Measurements from ENCODE around the gene SELPLG.

Gene SELPLG, protein sequence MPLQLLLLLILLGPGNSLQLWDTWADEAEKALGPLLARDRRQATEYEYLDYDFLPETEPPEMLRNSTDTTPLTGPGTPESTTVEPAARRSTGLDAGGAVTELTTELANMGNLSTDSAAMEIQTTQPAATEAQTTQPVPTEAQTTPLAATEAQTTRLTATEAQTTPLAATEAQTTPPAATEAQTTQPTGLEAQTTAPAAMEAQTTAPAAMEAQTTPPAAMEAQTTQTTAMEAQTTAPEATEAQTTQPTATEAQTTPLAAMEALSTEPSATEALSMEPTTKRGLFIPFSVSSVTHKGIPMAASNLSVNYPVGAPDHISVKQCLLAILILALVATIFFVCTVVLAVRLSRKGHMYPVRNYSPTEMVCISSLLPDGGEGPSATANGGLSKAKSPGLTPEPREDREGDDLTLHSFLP

DNA sequence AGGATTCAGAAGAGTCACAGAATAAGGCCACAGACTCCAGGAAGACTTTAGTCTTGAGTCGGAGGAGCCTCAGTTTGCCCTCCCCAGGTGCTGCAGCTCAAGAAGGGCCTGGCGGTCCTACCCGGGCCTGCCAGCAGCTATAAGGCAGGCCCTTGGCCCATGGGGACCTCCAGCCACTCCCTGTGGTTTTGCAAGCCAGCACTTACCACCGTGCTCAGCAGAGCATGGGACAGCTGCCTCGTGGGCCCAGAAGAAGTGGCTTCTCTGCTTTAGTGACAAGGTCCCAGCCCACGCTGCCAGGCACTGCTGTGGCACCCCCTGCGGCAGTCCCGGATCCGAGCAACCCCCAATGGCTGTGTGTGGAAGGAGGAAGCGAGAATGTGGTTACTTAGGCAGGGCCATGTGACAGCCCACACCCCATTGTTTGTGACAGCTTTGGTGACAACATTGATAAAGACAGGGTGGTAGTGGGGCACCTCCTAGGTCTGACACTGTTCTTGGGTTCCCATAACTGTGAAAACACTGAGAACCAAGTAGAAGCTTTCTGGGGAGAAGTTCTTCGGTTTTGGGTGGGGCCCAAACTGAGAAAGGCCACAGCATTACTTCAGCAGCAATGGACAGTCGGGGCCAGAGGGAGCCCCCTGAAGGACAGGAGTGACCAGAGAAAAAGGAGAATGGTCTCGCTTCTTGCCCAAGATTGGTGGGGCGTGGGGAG, at the start of gene SELPLG:
Gene SELPLG, minus strand, starts transcription at position 361 of the 715 bp plus-strand sequence. CDS start 9,587 bp downstream, outside the sequence.
- Histone ChIP-seq H3K36me3 (replicated peaks) (no peaks in the 10 kb centered on the region), H3K27ac (no peak within 1 kb of the TSS), H3K4me3 (ENCODE audit: low read depth, low read length) (no peak within 1 kb of the TSS), H3K27me3 (replicated peaks) (no peaks in the 10 kb centered on the region)
- no peak for DNase-seq
- TF ChIP-seq, protein P1, sequence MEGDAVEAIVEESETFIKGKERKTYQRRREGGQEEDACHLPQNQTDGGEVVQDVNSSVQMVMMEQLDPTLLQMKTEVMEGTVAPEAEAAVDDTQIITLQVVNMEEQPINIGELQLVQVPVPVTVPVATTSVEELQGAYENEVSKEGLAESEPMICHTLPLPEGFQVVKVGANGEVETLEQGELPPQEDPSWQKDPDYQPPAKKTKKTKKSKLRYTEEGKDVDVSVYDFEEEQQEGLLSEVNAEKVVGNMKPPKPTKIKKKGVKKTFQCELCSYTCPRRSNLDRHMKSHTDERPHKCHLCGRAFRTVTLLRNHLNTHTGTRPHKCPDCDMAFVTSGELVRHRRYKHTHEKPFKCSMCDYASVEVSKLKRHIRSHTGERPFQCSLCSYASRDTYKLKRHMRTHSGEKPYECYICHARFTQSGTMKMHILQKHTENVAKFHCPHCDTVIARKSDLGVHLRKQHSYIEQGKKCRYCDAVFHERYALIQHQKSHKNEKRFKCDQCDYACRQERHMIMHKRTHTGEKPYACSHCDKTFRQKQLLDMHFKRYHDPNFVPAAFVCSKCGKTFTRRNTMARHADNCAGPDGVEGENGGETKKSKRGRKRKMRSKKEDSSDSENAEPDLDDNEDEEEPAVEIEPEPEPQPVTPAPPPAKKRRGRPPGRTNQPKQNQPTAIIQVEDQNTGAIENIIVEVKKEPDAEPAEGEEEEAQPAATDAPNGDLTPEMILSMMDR (IDR thresholded peaks at IDR 0.05; ENCODE audit: low read depth, low read length, missing control alignments): no peak
- in situ Hi-C loops (cut with HindIII; ENCODE audit: low pct_ligation_motif_present, low sequenced_read_pairs): no loop called here

DNA sequence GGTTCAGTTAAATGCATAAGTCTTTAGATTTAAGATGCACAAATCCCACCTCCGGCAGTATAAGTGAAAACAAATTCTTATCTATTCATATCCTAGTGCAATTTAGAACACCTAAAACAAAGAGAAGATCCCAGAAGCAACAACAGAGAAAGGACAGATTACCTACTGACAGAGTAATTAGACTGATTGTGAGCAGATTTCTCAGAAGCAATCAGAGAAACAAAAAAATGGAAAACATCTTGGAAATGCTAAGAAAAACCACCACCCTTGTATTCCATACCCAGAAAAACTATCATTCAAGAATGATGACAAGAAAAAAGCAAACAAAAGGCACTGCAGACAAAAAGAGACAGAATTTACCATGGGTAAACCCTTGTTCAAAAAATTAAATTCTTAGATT, 47.6 kb upstream of the SELPLG start:
- in situ Hi-C loops (cut with HindIII; ENCODE audit: low pct_ligation_motif_present, low sequenced_read_pairs): no loop called here
- Histone ChIP-seq H3K27me3 (replicated peaks) (no peaks in the 10 kb centered on the region), H3K36me3 (replicated peaks) (peaks cover 10% of the 10 kb centered on the region)

DNA sequence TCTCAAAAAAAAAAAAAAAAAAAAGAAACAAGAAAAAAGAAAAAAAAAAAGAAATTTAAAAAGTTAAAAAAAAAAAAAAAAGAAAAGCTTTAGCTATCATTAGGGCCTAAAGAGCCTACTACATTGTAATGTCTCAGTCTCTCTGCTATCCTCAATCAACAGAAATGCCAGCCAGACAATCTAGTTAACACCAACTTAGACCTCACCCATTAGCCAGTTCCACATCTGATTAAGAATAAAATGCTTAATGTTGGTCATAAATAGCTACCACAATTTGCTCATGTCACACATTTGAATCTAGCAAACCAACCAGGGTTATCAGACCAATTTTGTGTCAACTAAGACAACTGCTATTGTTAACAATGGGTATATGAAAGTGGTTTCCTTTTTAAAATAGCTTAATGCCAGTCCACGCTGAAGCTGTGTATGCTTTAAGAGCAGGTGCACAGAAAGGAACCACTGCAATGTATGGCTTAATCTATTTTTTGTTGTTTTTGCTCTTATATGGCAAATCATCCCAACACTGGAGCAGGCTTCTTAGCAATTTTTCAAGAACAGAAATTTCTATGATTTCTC, 45.5 kb upstream of the SELPLG start:
- Histone ChIP-seq H3K4me3 (ENCODE audit: low read depth, low read length) (no peak overlapping the region), H3K36me3 (replicated peaks) (peaks cover 25% of the 10 kb centered on the region), H3K27ac (no peak overlapping the region), H3K27me3 (replicated peaks) (no peaks in the 10 kb centered on the region)
- DNase-seq: no peak
- TF ChIP-seq, protein P1 (IDR thresholded peaks at IDR 0.05; ENCODE audit: low read depth, low read length, missing control alignments): no peak
- in situ Hi-C loops (cut with HindIII; ENCODE audit: low pct_ligation_motif_present, low sequenced_read_pairs): no loop called here

More for the DNA sequence above, 47.6 kb upstream of the SELPLG start:
- Histone ChIP-seq H3K4me3 (ENCODE audit: low read depth, low read length) (no peak overlapping the region), H3K27ac (no peak overlapping the region)
- no peak for DNase-seq
- TF ChIP-seq, protein P1 (IDR thresholded peaks at IDR 0.05; ENCODE audit: low read depth, low read length, missing control alignments): no peak

DNA sequence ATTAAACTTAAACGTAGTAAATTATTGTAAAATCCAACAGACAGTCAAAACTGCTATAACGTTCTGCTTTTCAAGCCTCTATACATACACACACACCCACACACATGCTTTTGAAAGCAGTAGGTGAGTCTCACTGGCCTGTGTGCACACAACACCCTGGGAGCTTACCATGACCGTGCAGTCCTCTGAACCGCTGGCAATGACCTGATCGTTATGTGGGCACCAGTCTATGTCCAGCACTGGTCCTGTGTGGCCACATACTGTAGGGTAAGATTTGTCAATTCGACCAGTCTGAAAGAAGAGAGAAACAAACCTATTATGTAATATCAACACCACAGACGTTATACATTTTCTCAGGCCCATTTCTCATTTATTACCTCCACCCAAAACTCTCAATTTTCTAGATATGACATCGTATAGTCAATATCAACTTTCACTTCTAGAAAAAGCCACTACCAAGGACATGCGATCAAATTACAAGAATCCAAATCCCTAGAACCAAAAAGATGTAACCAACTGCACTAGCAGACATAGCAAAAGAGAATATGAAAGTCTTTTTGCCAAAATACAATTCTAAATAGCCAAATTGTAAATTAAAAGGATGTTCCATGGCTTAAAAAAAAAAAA, 44.5 kb upstream of the SELPLG start:
- TF ChIP-seq, protein P1 (IDR thresholded peaks at IDR 0.05; ENCODE audit: low read depth, low read length, missing control alignments): no peak
- in situ Hi-C loops (cut with HindIII; ENCODE audit: low pct_ligation_motif_present, low sequenced_read_pairs): no loop called here
- Histone ChIP-seq H3K36me3 (replicated peaks) (peaks cover 32% of the 10 kb centered on the region), H3K4me3 (ENCODE audit: low read depth, low read length) (no peak overlapping the region), H3K27ac (no peak overlapping the region), H3K27me3 (replicated peaks) (no peaks in the 10 kb centered on the region)
- no peak for DNase-seq

DNA sequence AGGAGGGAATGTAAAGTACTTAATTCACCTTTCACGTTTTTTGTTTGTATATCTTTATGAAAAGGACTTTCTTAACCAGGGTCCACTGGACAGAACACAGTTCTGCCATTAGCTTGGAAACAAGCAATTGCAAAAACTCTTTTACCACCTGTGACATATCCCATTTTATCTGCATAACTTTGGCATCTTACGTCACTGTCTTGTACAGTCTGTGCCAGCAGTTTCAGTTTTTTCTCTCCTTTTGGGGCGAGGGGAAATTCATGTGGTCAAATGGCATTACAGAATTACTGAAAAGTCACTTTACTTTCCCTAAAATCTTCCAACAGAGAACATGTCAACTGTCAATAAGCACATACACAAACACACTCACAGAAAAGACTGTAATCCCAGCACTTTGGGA, 43.7 kb upstream of the SELPLG start:
- H3K27ac ChIP-seq: no peak overlapping the region
- no peak overlapping the region for H3K4me3 ChIP-seq (ENCODE audit: low read depth, low read length)
- TF ChIP-seq, protein P1 (IDR thresholded peaks at IDR 0.05; ENCODE audit: low read depth, low read length, missing control alignments): no peak
- H3K36me3 ChIP-seq (replicated peaks): peaks cover 39% of the 10 kb centered on the region
- DNase-seq: no peak
- H3K27me3 ChIP-seq (replicated peaks): no peaks in the 10 kb centered on the region
- in situ Hi-C loops (cut with HindIII; ENCODE audit: low pct_ligation_motif_present, low sequenced_read_pairs): no loop called here

All from brain microvascular endothelial cell (primary cell).